OCI-LY7 (cell line): ENCODE measurements around the gene MARS1. TPM values are rescaled to one million over a fixed set of nuclear protein-coding genes. Genes with fewer than 3 reads are reported as not detected.

Source experiments
- BruUV-seq: library from RNA; stranded (reverse); fragments of 400-500 nt; replicated peaks from 2 replicates; lab custom pipeline; 2021; lab: Mats Ljungman, UMichigan
- CTCF ChIA-PET: fragments of 300-600 bp; sonication (Branson Sonifier 250); formaldehyde crosslinking; loops from one replicate; lab custom pipeline; 2022; ENCODE audit warnings: antibody characterized with exemption; ENCODE audit not compliant: unreplicated experiment; lab: Charles Lee
- POLR2A ChIA-PET: fragments of 300-600 bp; sonication (Branson Sonifier 250); formaldehyde crosslinking; loops from one replicate; lab custom pipeline; 2022; ENCODE audit warnings: antibody characterized with exemption; lab: Charles Lee
- DNase-seq: peaks from one replicate; pipeline ENCODE4 v3.0.0-alpha.2; 2015; ENCODE audit warnings: low spot score
- H2AFZ ChIP-seq: fragments of 200-600 bp; sonication (generic), shearing (Covaris generic); 2 replicates; pipeline ENCODE4 v1.6.1; 2014; ENCODE audit warnings: mild to moderate bottlenecking, antibody characterized with exemption, low read length, moderate library complexity
- H3K27ac ChIP-seq: fragments of 200-600 bp; sonication (generic); 2 replicates; pipeline ENCODE4 v1.5.1; 2014; ENCODE audit warnings: mixed run types, low read depth, mild to moderate bottlenecking, moderate library complexity, low read length, inconsistent platforms; ENCODE audit not compliant: poor library complexity, severe bottlenecking
- H3K36me3 ChIP-seq: fragments of 200-600 bp; sonication (generic); 2 replicates; pipeline ENCODE4 v1.6.1; 2014; ENCODE audit warnings: mild to moderate bottlenecking, antibody characterized with exemption, low read length, moderate library complexity, mixed read lengths; ENCODE audit not compliant: insufficient read depth
- H3K4me1 ChIP-seq: fragments of 200-600 bp; sonication (generic); 2 replicates; pipeline ENCODE4 v1.5.1; 2014; ENCODE audit warnings: mild to moderate bottlenecking, low read length; ENCODE audit not compliant: insufficient read depth, poor library complexity, severe bottlenecking
- H3K4me2 ChIP-seq: fragments of 200-600 bp; sonication (generic); 2 replicates; pipeline ENCODE4 v1.6.1; 2014; ENCODE audit warnings: mild to moderate bottlenecking, low read length
- H3K4me3 ChIP-seq: fragments of 200-600 bp; sonication (generic); 2 replicates; pipeline ENCODE4 v1.5.1; 2014; ENCODE audit warnings: mild to moderate bottlenecking, low read depth, low read length; ENCODE audit not compliant: poor library complexity, severe bottlenecking
- H3K79me2 ChIP-seq: fragments of 200-600 bp; sonication (generic); 2 replicates; pipeline ENCODE4 v1.6.1; 2016; ENCODE audit warnings: low read depth, mild to moderate bottlenecking, low read length, moderate library complexity, mixed read lengths; ENCODE audit not compliant: insufficient read depth
- H3K9me2 ChIP-seq: fragments of 200-600 bp; sonication (generic); 2 replicates; pipeline ENCODE4 v1.6.1; 2016; ENCODE audit warnings: mild to moderate bottlenecking, low read length, mixed read lengths; ENCODE audit not compliant: insufficient read depth
- H3K9me3 ChIP-seq: fragments of 200-600 bp; sonication (generic); 2 replicates; pipeline ENCODE4 v1.6.1; 2014; ENCODE audit warnings: mild to moderate bottlenecking, mixed run types, low read length, mixed read lengths
- H4K20me1 ChIP-seq: fragments of 200-600 bp; sonication (generic); 2 replicates; pipeline ENCODE4 v1.6.1; 2014; ENCODE audit warnings: mild to moderate bottlenecking, antibody characterized with exemption, low read length, moderate library complexity, mixed read lengths; ENCODE audit not compliant: insufficient read depth
- CTCF ChIP-seq: fragments of 200-600 bp; sonication (generic); conservative IDR thresholded peaks from 2 replicates; pipeline ENCODE4 v1.5.1; 2014; ENCODE audit warnings: mild to moderate bottlenecking, antibody characterized with exemption, low read length, moderate library complexity, mixed read lengths
- EZH2phosphoT487 ChIP-seq: fragments of 200-600 bp; sonication (generic); IDR thresholded peaks from 2 replicates; pipeline ENCODE4 v1.6.1; 2018; ENCODE audit warnings: low read depth, borderline replicate concordance, mild to moderate bottlenecking, mixed run types, antibody characterized with exemption, low read length, moderate library complexity, mixed read lengths
- intact Hi-C: fragments of 100-400 bp; cut with micrococcal nuclease; formaldehyde crosslinking; loops from one replicate; pipeline ENCODE4 v1.10.0; 2022; ENCODE audit not compliant: unreplicated experiment
- total RNA-seq, 2 experiments: library from RNA; depleted of rRNA in 1 of 2; stranded (reverse); fragments of >200 nt in 1 of 2; shearing (Covaris generic) in 1 of 2; gene quantifications; 2 replicates each; pipeline ENCODE4 v1.2.3, GENCODE V29; 2014 to 2022

The MARS1 gene
- total RNA-seq, 2 experiments from 2014 or later = 272 to 465 TPM

DNA sequence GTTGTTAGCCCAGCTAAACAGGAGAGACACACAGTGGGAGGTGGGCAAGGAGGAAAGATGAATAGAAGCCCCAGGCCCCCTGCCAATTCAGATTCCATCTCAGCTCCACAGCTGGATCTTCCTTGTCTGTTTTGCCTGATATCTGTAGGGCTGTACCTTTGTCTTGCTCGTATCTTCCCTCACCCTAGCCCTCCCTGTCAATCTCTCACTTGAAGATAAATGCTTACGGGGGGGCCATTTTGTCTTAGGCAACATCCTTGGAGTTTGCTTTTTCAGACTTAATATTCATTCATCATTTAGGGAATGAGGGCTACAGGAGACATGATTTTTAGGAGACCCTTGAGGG lies 64.4 kb downstream of the MARS1 start:
- POLR2A ChIA-PET = interaction anchor here (0.7 kb wide), 1 partner anchor 31 kb away, joined by 3 read pairs; no protein-coding TSS in a partner anchor
- Histone ChIP-seq H3K27ac (no peak overlapping the region), H4K20me1 (no peaks in the 10 kb centered on the region), H3K36me3 (no peaks in the 10 kb centered on the region), H2AFZ (no peak overlapping the region), H3K9me2 (no peaks in the 10 kb centered on the region), H3K79me2 (no peaks in the 10 kb centered on the region), H3K4me3 (no peak overlapping the region), H3K4me2 (no peak overlapping the region), H3K4me1 (peaks cover 5% of the 10 kb centered on the region), H3K9me3 (no peaks in the 10 kb centered on the region)
- BruUV-seq = no TSS peak
- no peak for DNase-seq
- CTCF ChIA-PET = no interaction called here
- intact Hi-C loops = no loop called here
- no peak for TF ChIP-seq EZH2phosphoT487
- no peak for TF ChIP-seq CTCF

DNA sequence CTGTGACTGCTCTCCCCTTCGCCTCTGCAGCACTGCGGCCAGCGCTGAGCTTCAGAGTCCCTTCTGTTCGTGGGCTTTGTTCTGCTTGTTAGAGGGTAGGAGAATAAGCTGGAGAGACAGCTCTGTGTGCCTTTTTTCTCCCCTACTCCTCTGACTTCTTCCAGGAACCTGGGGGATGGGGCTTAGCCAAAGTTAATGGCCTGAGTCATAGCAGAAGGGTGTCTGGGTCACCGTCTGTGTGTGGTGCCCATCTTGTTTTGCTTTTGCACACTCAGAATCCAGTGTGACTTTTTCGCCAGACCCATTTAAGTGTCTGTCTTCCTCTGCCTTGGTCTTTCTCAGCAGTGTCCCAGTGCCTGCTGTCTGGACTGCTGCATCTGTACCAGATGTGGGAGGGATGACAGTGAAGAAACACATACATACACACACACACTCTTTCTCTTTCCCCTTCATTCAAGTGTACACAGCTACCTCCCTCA lies 65.0 kb downstream of the MARS1 start:
- ChIA-PET POLR2A (no interaction called here), CTCF (no interaction called here)
- H3K4me1 ChIP-seq = no peaks in the 10 kb centered on the region
- intact Hi-C loops = no loop called here
- H3K9me2 ChIP-seq = no peaks in the 10 kb centered on the region
- no peaks in the 10 kb centered on the region for H3K36me3 ChIP-seq
- no peak overlapping the region for H3K4me2 ChIP-seq
- H2AFZ ChIP-seq = no peak overlapping the region
- no peak for TF ChIP-seq EZH2phosphoT487
- TF ChIP-seq CTCF = no peak
- DNase-seq = no peak
- no peak overlapping the region for H3K4me3 ChIP-seq
- no TSS peak for BruUV-seq
- H3K27ac ChIP-seq = no peak overlapping the region
- H3K9me3 ChIP-seq = no peaks in the 10 kb centered on the region
- no peaks in the 10 kb centered on the region for H3K79me2 ChIP-seq
- H4K20me1 ChIP-seq = no peaks in the 10 kb centered on the region

GRCh38 chr12:57553343-57554202 lies 65.7 kb downstream of the MARS1 start:
- H2AFZ ChIP-seq = no peak overlapping the region
- no peak overlapping the region for H3K4me3 ChIP-seq
- BruUV-seq = no TSS peak
- POLR2A ChIA-PET = interaction anchor here (0.7 kb wide), 1 partner anchor 179 kb away, joined by 3 read pairs; no protein-coding TSS in a partner anchor
- no peaks in the 10 kb centered on the region for H4K20me1 ChIP-seq
- no peaks in the 10 kb centered on the region for H3K9me2 ChIP-seq
- no peak for TF ChIP-seq EZH2phosphoT487
- no peak overlapping the region for H3K4me2 ChIP-seq
- intact Hi-C loops = no loop called here
- H3K36me3 ChIP-seq = no peaks in the 10 kb centered on the region
- no peaks in the 10 kb centered on the region for H3K9me3 ChIP-seq
- CTCF ChIA-PET = no interaction called here
- no peak overlapping the region for H3K27ac ChIP-seq
- H3K79me2 ChIP-seq = no peaks in the 10 kb centered on the region
- no peak for DNase-seq
- no peaks in the 10 kb centered on the region for H3K4me1 ChIP-seq
